GM18873 (cell line): ENCODE measurements around the gene RNF220.

ENCODE experiments used
- ATAC-seq: cut with Tn5 transposase; IDR thresholded peaks from one replicate; pipeline ENCODE4 v1.9.1; 2021; ENCODE audit warnings: mild to moderate bottlenecking, moderate library complexity, moderate number of reproducible peaks; ENCODE audit not compliant: unreplicated experiment, low FRiP score

Gene RNF220

GRCh38 chr1:44571712-44572571 is 166.9 kb downstream of the RNF220 start:
- no peak for ATAC-seq

- no peak for ATAC-seq
Observed at GRCh38 chr1:44572572-44572879, 167.5 kb downstream of the RNF220 start.

DNA sequence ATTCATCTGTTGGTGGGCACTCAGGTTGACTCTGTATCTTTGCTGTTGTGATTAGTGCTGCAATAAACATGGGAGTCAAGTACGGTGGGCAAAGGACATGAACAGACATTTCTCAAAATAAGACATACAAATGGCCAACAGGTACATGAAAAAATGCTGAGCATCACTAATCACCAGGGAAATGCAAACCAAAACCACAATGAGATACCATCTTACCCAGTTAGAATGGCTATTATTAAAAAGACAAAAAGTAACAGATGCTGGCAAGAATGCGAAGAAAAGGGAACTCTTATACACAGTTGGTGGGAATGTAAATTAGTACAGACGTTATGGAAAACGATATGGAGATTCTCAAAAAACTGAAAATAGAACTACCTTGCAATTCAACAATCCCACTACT is 170.3 kb downstream of the RNF220 start:
- ATAC-seq = no peak

- no peak for ATAC-seq
Observed at GRCh38 chr1:44576456-44577150, 171.5 kb downstream of the RNF220 start.

GRCh38 chr1:44581205-44581604 is 176.2 kb downstream of the RNF220 start:
- no peak for ATAC-seq

DNA sequence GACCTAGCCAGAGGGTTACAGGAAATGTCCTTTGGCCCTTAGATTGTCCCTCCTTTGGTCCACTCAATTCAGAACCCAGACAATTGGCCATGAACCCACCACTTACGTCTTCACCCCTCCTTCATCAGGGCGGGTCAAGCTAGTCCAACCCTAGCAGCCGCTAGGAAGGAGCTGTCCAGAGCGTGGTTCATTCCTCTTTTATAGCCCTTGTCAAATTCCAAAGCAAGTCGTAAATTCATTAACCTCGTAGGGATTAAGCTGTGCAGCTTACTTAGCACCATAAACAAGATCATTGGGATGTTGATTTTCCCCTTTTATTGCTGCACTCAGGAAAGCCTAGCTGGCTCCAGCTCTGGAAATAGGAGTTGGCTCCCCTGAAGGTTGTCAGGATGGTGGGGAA is 179.1 kb downstream of the RNF220 start:
- no peak for ATAC-seq

DNA sequence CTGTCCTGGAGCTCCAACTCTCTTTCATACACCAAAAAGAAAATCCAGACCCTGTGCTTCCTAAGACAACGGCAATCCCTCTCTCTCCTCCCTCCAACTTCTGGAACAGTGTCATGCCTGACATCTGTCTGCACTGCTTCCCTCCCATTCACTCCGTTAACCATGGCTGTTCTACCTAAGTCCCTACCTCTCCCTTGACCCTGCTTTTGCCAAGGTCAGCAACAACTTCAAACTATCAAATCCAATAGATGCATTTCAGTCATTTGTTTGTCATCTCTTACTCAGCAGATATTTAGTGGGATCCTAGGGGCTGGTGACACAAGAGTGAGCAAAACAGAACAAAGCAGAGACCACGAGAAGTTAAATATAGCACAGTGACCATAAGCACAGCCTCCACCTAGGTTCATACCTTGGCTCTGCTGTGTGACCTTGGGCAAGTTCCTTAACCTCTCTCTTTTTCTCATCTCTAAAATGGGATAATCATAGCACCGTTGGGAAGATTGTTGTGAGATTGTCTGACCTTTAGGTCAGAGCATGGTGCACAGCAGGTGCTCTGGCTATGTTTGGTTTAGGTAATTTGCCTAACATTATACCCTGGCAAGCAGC is 180.4 kb downstream of the RNF220 start:
- ATAC-seq = no peak

- ATAC-seq = no peak
Observed at GRCh38 chr1:44587796-44588460, 182.9 kb downstream of the RNF220 start.

GRCh38 chr1:44588551-44589210 is 183.6 kb downstream of the RNF220 start:
- ATAC-seq = no peak

DNA sequence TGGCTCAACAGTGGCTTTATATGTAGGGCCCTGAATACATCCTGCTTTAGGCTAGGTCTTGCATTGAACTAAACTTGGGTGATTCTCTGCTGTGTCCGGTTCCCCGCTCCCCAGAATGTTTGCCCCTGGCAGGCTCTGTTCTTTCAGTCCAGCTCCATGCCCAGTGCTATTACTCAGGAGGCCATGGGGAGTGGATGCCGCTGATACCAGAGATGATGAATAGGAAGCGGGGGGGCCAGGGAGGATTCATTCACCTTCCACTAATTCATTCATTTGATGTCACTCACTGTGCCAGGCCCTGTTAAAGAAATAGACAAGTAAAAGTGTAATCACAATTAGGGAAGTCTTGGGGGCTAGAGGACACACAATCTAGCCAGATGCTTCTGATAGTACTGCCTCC is 185.4 kb downstream of the RNF220 start:
- no peak for ATAC-seq

DNA sequence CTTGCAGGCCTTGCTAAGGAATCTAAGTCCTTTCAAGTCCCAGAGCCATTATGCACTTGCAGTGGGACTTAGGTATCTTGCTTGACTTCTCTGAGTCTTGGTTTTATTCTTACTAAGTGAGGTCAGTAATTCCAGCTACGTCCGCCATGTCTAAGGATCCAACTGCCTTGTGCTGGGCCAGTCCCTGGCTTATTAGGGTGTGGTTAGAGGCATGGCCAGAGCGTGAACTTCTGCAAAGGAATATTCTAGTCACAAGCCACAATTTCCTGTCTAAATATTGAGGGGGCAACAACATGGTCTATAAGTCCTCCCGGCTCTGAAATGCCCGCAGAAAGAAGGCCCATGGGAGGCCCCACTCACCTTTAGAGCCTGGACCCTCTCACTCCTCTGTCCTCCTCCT is 186.3 kb downstream of the RNF220 start:
- no peak for ATAC-seq

DNA sequence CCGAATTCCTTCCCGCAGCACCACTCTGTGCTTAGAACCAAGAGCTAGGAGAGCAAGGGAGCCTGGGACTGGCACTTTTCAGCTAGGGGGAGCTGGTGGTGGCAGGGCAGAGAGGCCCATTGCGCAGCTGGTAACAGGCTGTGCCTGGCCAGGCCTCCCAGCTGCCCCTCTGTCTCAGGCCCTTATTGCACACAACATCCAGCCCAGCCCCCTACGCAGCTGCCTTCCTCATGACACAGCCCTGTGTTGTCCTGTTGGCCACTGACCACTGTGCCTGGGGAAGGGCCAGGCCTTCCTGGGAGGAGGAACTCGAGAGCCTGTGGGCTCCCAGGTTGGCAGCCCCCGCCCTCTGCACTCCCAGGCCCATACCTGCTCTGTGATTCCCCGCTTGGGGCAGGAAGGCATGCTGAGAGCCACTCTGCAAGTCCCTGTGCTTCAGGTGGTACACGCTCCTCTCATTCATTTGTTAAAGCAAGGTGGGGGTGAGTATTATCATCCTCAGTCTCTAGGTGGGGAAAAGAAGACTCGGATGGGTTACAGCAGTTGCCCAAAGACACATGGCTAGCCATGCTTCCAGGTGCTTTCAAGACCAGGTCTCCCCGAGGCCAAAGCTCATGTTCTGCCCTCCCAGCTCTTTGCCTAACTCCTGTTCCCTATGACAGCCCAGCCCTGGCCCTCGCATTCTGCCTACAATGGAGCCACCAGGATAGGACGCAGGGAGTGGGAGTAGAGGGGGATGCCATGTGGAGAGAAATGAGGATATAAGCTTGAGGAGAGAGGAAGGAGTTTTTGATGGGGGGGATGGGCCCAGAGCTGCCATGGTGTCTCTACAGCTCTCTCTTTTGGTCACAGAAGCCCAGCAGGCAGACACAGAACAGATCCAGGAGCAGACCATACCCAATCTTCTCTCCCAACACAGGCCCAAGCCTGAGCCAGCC is 187.4 kb downstream of the RNF220 start:
- ATAC-seq = no peak

GRCh38 chr1:44594353-44594752 is 189.3 kb downstream of the RNF220 start:
- no peak for ATAC-seq

DNA sequence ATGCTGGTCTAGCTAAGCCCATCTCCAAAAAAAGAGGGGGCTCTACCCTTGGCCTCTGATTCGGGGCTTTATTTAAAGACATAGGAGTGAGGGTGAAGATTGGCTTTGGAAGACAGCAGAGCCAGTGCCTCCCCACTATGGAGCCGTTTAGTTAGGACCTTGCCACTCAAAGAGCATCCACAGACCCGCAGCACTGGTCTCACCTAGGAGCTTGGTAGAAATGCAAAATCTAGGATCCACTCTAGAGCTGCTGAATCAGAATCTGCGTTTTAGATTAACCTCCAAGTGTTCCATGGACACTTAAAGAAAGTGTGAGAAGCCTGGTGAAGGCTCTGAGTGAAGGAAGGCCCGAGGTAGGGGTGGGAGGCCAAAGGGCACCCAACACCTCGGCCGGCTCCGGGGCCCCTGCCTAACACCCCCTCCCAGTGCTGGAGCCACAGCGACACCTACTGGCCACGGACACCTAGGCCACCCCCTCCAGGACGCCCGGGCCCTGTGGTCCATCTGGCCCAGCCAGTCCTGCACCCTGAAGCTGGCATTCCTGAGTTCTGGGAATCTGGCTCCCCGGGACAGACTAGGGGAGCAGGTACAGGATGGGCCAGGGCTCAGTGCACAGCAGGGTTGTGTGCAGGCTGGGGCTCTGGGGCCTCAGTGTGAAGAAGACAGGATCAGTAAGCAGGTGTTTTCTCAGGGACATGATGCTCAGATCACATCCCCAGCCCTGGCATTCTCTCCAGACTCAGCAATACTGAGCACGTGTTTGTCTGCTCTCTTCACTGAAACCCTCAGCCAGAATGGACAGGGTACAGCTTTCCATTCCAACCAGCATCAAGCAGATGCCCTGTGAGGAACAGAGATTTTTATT is 190.0 kb downstream of the RNF220 start:
- no peak for ATAC-seq

DNA sequence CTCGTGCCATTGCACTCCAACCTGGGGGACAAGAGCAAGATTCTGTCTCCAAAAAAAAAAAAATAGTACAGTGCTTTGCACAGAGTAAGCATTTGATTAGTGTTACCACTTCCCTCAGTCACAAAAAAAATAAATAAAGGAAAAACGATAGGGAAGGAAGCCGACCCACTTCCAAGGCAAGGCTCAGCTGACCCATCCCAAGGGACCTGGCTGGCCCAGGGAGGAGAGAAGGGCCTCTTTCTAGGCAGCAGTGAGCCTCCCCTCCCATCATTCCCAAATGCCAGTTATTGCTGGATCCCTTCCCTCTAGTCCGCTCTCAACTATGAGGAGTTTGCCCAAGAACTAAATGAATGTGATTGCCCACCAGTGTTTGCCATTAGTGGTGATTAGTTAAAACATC is 191.5 kb downstream of the RNF220 start:
- no peak for ATAC-seq

- no peak for ATAC-seq
Observed at GRCh38 chr1:44598167-44598566, 193.1 kb downstream of the RNF220 start.

DNA sequence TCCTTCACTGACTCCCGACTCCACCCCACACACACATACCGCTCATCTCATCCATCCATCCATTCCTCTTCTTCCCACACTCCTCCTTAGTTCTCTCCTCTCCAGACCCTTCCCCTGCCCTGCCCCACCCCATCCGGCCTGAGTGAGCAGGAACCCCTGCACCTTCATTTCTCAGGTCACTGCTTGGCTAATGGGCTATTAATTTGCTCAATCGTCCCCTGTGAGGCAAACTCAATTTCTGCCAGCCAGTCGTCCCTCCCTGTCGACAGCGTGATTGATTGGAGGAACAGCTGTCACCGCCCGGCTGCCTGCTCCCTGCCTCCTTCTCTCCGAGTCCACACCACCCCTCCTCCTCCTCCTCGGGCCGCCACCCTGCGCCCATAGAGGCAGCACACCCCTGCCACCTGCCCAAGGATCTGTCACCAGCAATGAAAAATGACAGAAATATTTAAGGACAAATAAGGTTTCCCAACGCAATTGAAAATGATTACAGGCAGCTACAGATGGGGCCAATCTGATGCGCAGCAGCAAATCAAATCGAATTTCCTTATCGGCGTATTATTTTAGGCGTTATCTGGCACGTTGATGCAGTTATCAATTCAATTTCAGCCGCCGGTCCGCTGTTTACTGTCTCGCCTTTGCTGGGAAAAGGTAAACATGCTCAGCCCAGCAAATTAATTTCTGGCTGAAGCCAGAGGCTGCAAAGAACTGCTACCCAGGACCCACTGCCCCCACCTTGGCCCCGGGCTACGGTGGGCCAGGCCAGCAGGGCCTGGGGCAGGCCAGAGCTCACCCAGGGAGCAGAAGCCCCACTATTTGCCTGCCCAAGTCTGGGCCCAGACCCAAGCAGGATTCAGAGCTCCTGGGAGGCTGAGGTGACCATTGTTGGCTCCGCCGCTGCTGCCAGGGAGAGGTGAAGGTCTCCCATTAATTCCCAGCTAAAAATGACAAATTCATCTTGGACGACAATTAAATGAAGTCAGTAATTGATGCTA is 197.9 kb downstream of the RNF220 start:
- ATAC-seq = no peak
